H1 (cell line): Measurements from ENCODE around the gene RING1. TPM values are rescaled to one million over a fixed set of nuclear protein-coding genes. Genes with fewer than 3 reads are reported as not detected.

ENCODE experiments used
- BRCA1 ChIP-seq: IDR thresholded peaks from 2 replicates; pipeline ENCODE4 v1.6.1; 2012; ENCODE audit warnings: low read depth, low read length, improper control_type of control experiment
- CBX5 ChIP-seq: fragments of 300-800, 300-1000 bp; sonication (generic); IDR thresholded peaks from 2 replicates; pipeline ENCODE4 v1.7.1; 2016; ENCODE audit warnings: antibody characterized with exemption, low read length, low read depth
- CHD1 ChIP-seq: IDR thresholded peaks from 2 replicates; pipeline ENCODE4 v1.6.1; 2012; ENCODE audit warnings: low read depth, low read length, improper control_type of control experiment
- EGR1 ChIP-seq: IDR thresholded peaks from 2 replicates; pipeline ENCODE4 v1.6.1; 2011; ENCODE audit warnings: low read depth, low read length, borderline replicate concordance
- EZH2 ChIP-seq: fragments of 200-600 bp; sonication (generic); IDR thresholded peaks from 2 replicates; pipeline ENCODE4 v1.7.1; 2012; ENCODE audit warnings: low read depth, mild to moderate bottlenecking, moderate library complexity, low read length, inconsistent platforms; ENCODE audit not compliant: severe bottlenecking
- GTF2F1 ChIP-seq: IDR thresholded peaks from 2 replicates; pipeline ENCODE4 v1.6.1; 2012; ENCODE audit warnings: low read depth, low read length, improper control_type of control experiment, borderline replicate concordance
- HDAC6 ChIP-seq: IDR thresholded peaks from one replicate; pipeline ENCODE4 v1.7.1; 2012; ENCODE audit warnings: low read depth, mild to moderate bottlenecking, inconsistent platforms, low read length, moderate library complexity
- JUN ChIP-seq: IDR thresholded peaks from 2 replicates; pipeline ENCODE4 v1.6.1; 2011; ENCODE audit warnings: low read depth, mild to moderate bottlenecking, improper control_type of control experiment, low read length
- KDM1A ChIP-seq: fragments of 200-600, 300-600 bp; sonication (generic); IDR thresholded peaks from 2 replicates; pipeline ENCODE4 v1.7.1; 2016; ENCODE audit warnings: mild to moderate bottlenecking, low read length, borderline replicate concordance
- KDM4A ChIP-seq: IDR thresholded peaks from one replicate; pipeline ENCODE4 v1.7.1; 2012; ENCODE audit warnings: low read depth, mild to moderate bottlenecking, moderate library complexity, low read length, inconsistent platforms; ENCODE audit not compliant: severe bottlenecking
- KDM5A ChIP-seq: fragments of 200-600 bp; IDR thresholded peaks from 2 replicates; pipeline ENCODE4 v1.7.1; 2012; ENCODE audit warnings: mild to moderate bottlenecking, low read length, inconsistent platforms, mixed read lengths
- MAFK ChIP-seq: IDR thresholded peaks from 2 replicates; pipeline ENCODE4 v1.6.1; 2012; ENCODE audit warnings: low read depth, mild to moderate bottlenecking, improper control_type of control experiment, low read length
- RBBP5 ChIP-seq: IDR thresholded peaks from 2 replicates; pipeline ENCODE4 v1.7.1; 2012; ENCODE audit warnings: low read depth, mild to moderate bottlenecking, inconsistent platforms, low read length, moderate library complexity, borderline replicate concordance
- SP1 ChIP-seq: IDR thresholded peaks from 2 replicates; pipeline ENCODE4 v1.6.1; 2011; ENCODE audit warnings: low read depth, low read length
- SUZ12 ChIP-seq: fragments of 200-600 bp; sonication (generic); IDR thresholded peaks from 2 replicates; pipeline ENCODE4 v1.6.1; 2012; ENCODE audit warnings: mild to moderate bottlenecking, inconsistent platforms, low read length, moderate library complexity, mixed read lengths
- TBP ChIP-seq: IDR thresholded peaks from 2 replicates; pipeline ENCODE4 v1.6.1; 2011; ENCODE audit warnings: low read depth, low read length, improper control_type of control experiment
- TEAD4 ChIP-seq: IDR thresholded peaks from 2 replicates; pipeline ENCODE4 v1.6.1; 2012; ENCODE audit warnings: low read depth, low read length, inconsistent platforms, mixed read lengths
- polyA plus RNA-seq, 7 experiments: library from polyadenylated mRNA; depleted of rRNA in 3 of 7; stranded (reverse) in 5 of 7; unstranded in 2 of 7; fragments of >200 nt in 5 of 7; fragments of 200-250 nt in 2 of 7; gene quantifications; 1 replicate in 5 of 7; 2 replicates in 1 of 7; 4 replicates in 1 of 7; pipeline versions ENCODE4 v1.2.1 to v1.2.3, GENCODE V29; 2011 to 2013; ENCODE audit warnings: missing spikeins in 2 of 7, mixed read lengths in 2 of 7
- total RNA-seq: library from RNA; stranded (reverse); fragmentation: NEBNext Ultra II Directional; extraction: Animal tissue kit (Norgen Biotek cat#: 25700); gene quantifications from 2 replicates; pipeline ENCODE4 v1.2.1, GENCODE V29; 2021
- TF ChIP-seq, protein P1 (sequence below): IDR thresholded peaks from 2 replicates; pipeline ENCODE4 v1.6.1; 2012; ENCODE audit warnings: inconsistent platforms
- TF ChIP-seq, protein P2 (sequence below): IDR thresholded peaks from 2 replicates; pipeline ENCODE4 v1.6.1; 2012; ENCODE audit warnings: low read length, inconsistent platforms
- TF ChIP-seq, protein P3 (sequence below): IDR thresholded peaks from 2 replicates; pipeline ENCODE4 v1.6.1; 2011; ENCODE audit warnings: low read depth, mild to moderate bottlenecking, low read length; ENCODE audit not compliant: insufficient read depth
- TF ChIP-seq, protein P4 (sequence below): IDR thresholded peaks from 2 replicates; pipeline ENCODE4 v1.6.1; 2012; ENCODE audit warnings: inconsistent platforms

Gene RING1
- total and polyA plus RNA-seq, 2 of the 8 experiments (the other 6 are each of a cell fraction or from before 2014, with no cell fraction given) = 16.4 to 26.0 TPM

- TF ChIP-seq CBX5 (no peak), CHD1 (no peak), TEAD4 (no peak), MAFK (no peak), BRCA1 (no peak), KDM5A (no peak), EZH2 (peak; percentile 61), KDM4A (peak; percentile 86), JUN (no peak), KDM1A (no peak), GTF2F1 (no peak), SUZ12 (peak; percentile 67; the same call in 1 of the 2 replicates), HDAC6 (no peak), TBP (no peak), EGR1 (no peak), RBBP5 (peak; percentile 37; the same call in 1 of the 2 replicates), SP1 (no peak)
- TF ChIP-seq, protein P1, sequence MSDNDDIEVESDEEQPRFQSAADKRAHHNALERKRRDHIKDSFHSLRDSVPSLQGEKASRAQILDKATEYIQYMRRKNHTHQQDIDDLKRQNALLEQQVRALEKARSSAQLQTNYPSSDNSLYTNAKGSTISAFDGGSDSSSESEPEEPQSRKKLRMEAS = 0 out of 2 replicates have a peak, but pooled peaks have one; percentile 10
- TF ChIP-seq, protein P2, sequence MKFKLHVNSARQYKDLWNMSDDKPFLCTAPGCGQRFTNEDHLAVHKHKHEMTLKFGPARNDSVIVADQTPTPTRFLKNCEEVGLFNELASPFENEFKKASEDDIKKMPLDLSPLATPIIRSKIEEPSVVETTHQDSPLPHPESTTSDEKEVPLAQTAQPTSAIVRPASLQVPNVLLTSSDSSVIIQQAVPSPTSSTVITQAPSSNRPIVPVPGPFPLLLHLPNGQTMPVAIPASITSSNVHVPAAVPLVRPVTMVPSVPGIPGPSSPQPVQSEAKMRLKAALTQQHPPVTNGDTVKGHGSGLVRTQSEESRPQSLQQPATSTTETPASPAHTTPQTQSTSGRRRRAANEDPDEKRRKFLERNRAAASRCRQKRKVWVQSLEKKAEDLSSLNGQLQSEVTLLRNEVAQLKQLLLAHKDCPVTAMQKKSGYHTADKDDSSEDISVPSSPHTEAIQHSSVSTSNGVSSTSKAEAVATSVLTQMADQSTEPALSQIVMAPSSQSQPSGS = no peak
- TF ChIP-seq, protein P3, sequence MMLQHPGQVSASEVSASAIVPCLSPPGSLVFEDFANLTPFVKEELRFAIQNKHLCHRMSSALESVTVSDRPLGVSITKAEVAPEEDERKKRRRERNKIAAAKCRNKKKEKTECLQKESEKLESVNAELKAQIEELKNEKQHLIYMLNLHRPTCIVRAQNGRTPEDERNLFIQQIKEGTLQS = no peak
- TF ChIP-seq, protein P4, sequence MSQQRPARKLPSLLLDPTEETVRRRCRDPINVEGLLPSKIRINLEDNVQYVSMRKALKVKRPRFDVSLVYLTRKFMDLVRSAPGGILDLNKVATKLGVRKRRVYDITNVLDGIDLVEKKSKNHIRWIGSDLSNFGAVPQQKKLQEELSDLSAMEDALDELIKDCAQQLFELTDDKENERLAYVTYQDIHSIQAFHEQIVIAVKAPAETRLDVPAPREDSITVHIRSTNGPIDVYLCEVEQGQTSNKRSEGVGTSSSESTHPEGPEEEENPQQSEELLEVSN = no peak
These were observed 5.1 kb downstream of the RING1 start (continued) for GRCh38 chr6:33213166-33213988.
